Brain microvascular endothelial cell (primary cell): ENCODE measurements around the gene NDUFA6.

Source experiments
- DNase-seq: peaks from one replicate; pipeline ENCODE4 v3.0.0-alpha.2; 2020
- H3K27ac ChIP-seq: fragments of 250-450 bp; sonication (Bioruptor Pico); 2 replicates; pipeline ENCODE4 v1.5.1; 2020; ENCODE audit warnings: mild to moderate bottlenecking, moderate library complexity
- H3K27me3 ChIP-seq: fragments of 250-450 bp; sonication (Bioruptor Pico); replicated peaks from 2 replicates; pipeline ENCODE4 v1.5.1; 2020; ENCODE audit warnings: mild to moderate bottlenecking
- H3K36me3 ChIP-seq: fragments of 250-450 bp; sonication (Bioruptor Pico); replicated peaks from 2 replicates; pipeline ENCODE4 v1.5.1; 2020; ENCODE audit warnings: mild to moderate bottlenecking
- H3K4me3 ChIP-seq: 2 replicates; pipeline ENCODE4 v1.5.1; 2011; ENCODE audit warnings: low read depth, mild to moderate bottlenecking, control low read depth, low read length, moderate library complexity
- CTCF ChIP-seq: IDR thresholded peaks from 2 replicates; pipeline ENCODE4 v1.5.1; 2011; ENCODE audit warnings: low read depth, mild to moderate bottlenecking, moderate library complexity, low read length, control low read depth, inconsistent platforms; ENCODE audit errors: missing control alignments
- in situ Hi-C: cut with HindIII; loops from 2 replicates; pipeline ENCODE4 v1.10.0; 2017; ENCODE audit warnings: low sequenced_read_pairs, low pct_ligation_motif_present

NDUFA6 gene

GRCh38 chr22:42060489-42060888 is 30.1 kb downstream of the NDUFA6 start:
- Histone ChIP-seq H3K27ac (no peak overlapping the region), H3K27me3 (no peaks in the 10 kb centered on the region), H3K4me3 (no peak overlapping the region), H3K36me3 (peaks cover 2% of the 10 kb centered on the region)
- in situ Hi-C loops, result no loop called here
- DNase-seq, result no peak
- TF ChIP-seq CTCF, result no peak

DNA sequence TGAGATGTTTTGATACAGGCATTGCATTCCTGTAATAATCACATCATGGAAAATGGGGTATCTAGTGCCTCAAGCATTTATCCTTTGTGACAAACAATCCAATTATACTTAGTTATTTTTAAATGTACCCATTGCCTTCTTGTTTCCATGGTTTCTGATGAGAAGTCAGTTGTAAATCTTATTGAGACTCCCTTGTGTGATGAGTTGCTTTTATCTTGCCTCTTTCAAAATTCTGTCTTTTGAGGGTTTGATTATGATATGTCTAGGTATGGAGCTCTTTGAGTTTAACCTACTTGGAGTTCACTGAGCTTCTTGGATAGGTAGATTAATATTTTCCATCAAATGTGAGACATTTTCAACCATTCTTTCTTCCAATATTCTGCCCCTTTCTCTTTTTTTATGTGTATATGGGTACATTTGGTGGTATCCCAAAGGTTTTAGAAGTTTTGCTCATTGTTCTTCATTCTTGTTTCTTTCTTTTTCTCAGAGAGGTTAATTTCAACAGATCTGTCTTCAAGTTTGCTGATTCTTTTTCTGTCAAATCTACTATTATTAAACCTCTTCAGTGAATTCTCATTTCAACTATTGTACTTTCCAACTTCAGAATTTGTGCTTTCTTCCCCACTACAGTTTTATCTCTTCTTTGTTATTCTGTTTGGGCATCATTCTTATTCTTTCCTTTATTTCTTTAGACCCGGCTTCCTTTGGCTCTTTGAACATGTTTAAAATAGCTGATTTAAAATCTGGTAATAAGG is 33.6 kb downstream of the NDUFA6 start:
- H3K4me3 ChIP-seq, result no peak overlapping the region
- H3K27me3 ChIP-seq, result no peaks in the 10 kb centered on the region
- DNase-seq, result no peak
- H3K27ac ChIP-seq, result no peak overlapping the region
- TF ChIP-seq CTCF, result no peak
- H3K36me3 ChIP-seq, result peaks cover 2% of the 10 kb centered on the region
- in situ Hi-C loops, result no loop called here

GRCh38 chr22:42052765-42053164 is 37.8 kb downstream of the NDUFA6 start:
- no peak for TF ChIP-seq CTCF
- no peaks in the 10 kb centered on the region for H3K36me3 ChIP-seq
- H3K4me3 ChIP-seq, result no peak overlapping the region
- no peaks in the 10 kb centered on the region for H3K27me3 ChIP-seq
- in situ Hi-C loops, result no loop called here
- no peak for DNase-seq
- no peak overlapping the region for H3K27ac ChIP-seq

DNA sequence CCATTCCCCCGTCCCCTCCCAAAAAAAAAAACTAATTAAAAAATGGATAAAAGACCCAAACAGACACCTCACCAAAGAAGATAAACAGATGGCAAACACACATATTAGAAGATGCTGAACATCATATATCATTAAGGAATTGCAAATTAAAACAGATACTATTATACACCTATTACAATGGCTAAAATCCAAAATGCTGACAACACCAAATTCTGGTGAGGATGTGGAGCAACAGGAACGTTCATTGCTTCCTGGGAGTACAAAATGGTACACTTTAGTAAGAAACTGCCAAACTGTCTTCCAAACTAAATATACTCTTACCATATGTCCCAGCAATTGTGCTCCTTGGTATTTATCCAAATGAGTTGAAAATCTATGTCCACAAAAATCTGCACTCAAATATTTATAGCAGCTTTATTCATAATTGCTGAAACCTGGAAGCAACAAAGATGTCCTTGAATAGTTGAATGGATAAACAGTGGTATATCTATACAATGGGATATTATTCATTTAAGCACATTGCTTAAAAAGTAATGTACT is 39.9 kb downstream of the NDUFA6 start:
- no peaks in the 10 kb centered on the region for H3K36me3 ChIP-seq
- H3K27ac ChIP-seq, result no peak overlapping the region
- in situ Hi-C loops, result no loop called here
- H3K27me3 ChIP-seq, result no peaks in the 10 kb centered on the region
- no peak for TF ChIP-seq CTCF
- no peak for DNase-seq
- no peak overlapping the region for H3K4me3 ChIP-seq

DNA sequence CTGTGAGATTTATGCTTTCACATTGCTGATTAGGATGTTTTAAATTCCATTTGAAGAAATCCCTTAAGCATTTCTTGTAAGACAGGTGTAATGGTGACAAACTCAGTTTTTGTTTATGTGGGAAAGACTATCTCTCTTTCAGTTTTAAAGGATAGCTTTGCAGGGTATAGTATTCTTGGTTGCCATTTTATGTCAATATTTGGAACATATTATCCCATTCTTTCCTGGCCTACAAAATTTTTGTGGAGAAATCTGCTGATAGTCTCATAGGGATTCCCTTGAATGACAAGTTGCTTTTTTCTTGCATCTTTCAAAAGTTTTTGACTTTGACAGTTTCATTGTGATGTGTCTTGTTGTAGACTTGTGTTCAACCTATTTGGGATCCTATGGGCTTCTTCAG is 48.8 kb downstream of the NDUFA6 start:
- no peak overlapping the region for H3K27ac ChIP-seq
- no peak for TF ChIP-seq CTCF
- no peaks in the 10 kb centered on the region for H3K27me3 ChIP-seq
- H3K36me3 ChIP-seq, result no peaks in the 10 kb centered on the region
- no peak for DNase-seq
- in situ Hi-C loops, result no loop called here
- no peak overlapping the region for H3K4me3 ChIP-seq

DNA sequence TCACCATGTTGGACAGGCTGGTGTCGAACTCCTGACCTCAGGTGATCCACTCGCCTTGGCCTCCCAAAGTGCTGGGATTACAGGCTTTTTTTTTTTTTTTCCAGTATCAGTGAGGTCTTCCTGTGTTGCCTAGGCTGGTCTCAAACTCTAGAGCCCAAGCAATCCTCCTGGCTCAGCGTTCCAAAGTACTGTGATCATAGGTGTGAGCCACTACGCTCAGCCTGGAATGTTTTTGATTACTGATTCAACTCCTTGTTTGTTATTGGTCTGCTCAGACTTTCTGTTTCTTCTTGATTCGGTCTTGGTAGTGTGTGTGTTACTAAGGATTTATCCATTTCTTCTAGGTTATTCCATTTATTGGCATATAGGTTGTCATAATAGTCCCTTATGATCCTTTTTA is 51.3 kb downstream of the NDUFA6 start:
- TF ChIP-seq CTCF, result no peak
- DNase-seq, result no peak
- no peak overlapping the region for H3K4me3 ChIP-seq
- H3K36me3 ChIP-seq, result no peaks in the 10 kb centered on the region
- no peaks in the 10 kb centered on the region for H3K27me3 ChIP-seq
- in situ Hi-C loops, result no loop called here
- H3K27ac ChIP-seq, result no peak overlapping the region
